Left renal cortex interstitium (tissue), 4 donors: ENCODE results near the gene BZW1. TPM values are rescaled to one million over a fixed set of nuclear protein-coding genes. Genes with fewer than 3 reads are reported as not detected.
"Not testable (repeated sequence)": the region's sequence is repeated elsewhere in the genome, so short reads cannot be mapped to it uniquely, and the experiment has no call there.

Source experiments
- DNase-seq, 4 donors: peaks; one replicate each; pipeline ENCODE4 v3.0.0-alpha.2; 2013; ENCODE audit warnings: low read depth in 4 of 4, low spot score in 2 of 4, missing footprints in 1 of 4
- polyA plus RNA-seq, 4 donors: library from polyadenylated mRNA; unstranded; fragments of 120-200 nt; gene quantifications; one replicate each; pipeline ENCODE4 v1.2.1, GENCODE V29; 2013; ENCODE audit not compliant: insufficient read length in 4 of 4

Gene BZW1
- polyA plus RNA-seq, 4 donors, result 213 to 283 (median 261) TPM

DNA sequence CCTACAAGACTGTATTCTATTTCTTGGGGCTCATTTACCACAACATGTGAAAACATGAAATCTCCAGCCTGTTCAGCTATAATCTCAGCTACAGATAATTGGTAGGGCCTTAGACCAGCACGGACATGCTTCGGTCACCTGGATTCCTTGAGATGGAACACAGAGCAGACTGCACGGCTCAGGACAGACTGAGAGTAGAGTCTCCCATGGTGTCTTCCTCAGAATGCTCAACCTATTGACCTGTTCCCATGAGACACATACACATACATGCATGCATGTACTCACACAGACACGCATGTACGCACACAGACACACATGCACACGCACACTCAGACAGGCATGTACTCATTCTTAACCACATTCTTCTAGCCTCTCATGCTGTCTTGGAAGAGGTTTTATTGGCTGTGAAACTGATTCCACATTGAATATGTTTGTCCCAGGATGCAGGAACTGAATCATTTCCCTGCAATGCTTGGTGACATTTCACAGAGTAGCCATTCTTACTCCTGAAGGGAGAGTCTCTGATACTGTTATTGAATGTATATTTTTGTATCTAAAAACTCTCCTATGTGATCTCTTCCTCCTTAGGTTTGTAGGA lies 23.5 kb upstream of the BZW1 start:
- no peak for DNase-seq

DNA sequence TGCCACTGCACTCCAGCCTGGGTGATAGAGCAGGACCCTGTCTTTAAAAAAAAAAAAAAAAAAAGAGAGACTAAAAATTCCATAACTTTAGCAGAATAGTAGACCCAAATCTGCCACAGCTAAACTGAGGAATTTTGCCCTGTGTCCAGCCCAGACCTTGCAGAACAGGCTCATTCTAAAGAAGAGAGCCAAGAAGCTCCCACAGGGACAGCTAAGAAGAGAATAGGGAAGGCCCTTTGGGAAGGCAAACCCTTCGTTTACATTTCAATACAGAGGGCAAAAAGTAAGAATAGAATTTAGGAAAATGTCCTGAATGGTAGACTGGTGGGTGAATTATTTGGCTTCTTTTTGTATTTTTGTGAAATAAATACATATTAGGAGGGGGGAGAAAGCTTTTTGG lies 21.5 kb upstream of the BZW1 start:
- DNase-seq, result no peak

DNA sequence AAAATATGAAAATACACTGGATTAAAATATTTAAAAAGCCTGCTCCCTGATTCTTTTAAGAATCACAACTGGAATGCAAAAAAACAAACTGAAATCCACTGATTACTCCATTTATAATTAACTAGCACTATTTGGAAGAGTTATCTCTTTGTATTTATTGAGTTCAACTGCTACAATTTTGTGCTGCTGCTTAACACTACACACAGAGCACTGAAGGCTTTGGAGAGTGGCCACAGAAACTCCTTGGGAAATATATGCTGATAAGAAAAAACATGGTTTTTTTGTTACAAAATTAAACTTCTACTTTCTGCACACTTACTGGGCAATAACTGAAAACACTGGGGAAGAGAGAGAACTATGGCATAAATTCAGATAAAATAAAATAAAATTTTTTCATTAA lies 19.8 kb upstream of the BZW1 start:
- no peak for DNase-seq

DNA sequence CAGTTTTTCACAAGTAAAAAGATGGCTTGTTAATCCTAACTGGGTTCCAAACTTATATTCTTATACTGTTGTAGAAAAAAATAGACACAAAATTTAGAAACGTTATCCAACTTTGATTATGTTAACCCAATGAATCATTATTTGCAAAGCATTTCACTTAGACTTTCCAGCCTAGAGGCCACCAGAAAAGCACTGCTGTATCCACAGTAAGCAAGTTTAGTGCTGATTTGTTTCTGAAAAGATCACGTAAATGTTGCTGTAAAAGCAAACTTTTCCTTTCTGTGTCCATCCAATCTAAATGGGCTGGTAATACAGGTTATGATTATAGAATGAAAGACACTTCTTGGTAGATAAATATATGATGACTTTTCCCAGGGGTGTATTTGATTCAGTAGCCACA lies 17.6 kb upstream of the BZW1 start:
- no peak for DNase-seq

DNA sequence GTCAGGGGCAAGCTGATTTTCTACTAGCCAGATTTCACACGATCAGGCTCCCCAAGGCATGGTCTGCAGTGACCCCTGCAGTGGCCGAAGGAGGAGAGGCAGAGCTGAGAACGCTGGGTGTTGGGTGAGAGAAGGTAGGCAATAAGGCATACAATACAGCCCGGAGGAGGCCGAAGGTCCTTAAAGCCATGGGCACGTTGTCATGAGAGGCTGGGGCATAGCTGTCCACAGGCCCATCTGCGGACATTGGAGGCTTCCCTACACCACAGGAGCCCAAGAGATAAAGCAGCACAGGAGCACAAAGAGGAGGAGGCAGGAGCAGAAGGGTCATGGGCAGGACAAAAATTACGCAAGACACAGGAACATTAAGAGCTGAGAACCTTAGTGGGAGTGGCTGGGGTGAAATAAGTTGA lies 16.7 kb upstream of the BZW1 start:
- DNase-seq, result no peak

DNA sequence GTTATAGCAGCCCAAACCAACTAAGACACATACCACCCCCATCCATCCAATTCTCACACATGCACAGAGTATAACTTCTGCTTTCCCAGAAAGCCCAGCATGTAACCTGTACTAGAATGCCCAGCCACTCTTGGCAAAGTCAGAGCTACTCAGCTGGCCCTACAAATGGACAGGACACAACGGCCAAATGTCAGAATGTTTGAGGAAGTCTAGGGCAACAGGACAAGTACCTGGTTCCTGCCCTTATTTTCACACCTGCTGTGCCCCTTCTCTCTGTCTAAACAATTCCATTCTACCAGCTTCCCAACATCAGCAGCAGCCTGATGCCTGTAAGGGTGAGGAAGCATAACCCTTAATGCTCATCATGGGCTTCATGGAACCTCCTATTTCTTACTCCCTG lies 15.1 kb upstream of the BZW1 start:
- no peak for DNase-seq

DNA sequence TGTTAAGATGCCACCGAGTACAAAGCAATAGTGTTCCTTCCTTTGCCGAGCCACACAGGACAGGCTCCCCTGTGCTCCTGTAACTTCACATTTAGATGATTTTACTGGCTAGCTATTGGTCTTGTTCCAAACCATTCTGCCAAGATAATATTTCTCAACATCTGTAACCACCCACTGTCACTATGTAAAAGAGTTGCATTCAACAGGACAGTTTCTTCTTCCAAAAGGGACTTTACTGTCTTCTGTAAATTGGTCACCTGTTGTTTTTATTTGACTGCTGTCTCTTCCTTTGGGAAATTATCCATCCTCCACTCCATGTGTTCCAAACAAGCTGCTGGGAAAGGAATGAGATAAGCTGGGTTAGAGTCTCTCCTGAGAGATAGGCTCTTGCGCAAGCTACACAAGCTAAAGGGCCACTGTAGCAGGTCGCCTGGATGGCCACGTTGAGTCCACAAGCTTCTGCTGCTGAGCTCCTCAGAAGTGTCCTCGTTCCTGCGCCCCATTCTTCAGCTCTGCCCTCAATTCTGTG lies 14.4 kb upstream of the BZW1 start:
- no peak for DNase-seq

DNA sequence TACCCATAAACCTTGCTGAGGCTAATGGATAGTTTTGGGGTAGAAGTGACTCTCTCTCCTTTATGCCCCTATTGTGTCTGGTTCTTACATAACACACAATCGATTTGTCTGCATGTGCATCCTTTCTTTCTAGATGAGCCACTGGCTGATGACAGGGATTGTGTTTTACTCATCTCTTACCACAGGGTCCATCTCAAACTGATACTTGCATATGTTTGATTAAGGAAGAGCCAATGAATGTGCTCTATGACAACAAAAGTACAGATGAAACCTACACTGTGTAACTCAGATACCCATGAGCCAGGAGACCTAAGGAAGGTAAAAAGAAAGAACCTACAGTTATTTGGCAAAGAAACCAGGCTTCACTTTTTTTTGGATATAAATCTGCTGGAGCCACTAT lies 13.2 kb upstream of the BZW1 start:
- DNase-seq, result no peak

DNA sequence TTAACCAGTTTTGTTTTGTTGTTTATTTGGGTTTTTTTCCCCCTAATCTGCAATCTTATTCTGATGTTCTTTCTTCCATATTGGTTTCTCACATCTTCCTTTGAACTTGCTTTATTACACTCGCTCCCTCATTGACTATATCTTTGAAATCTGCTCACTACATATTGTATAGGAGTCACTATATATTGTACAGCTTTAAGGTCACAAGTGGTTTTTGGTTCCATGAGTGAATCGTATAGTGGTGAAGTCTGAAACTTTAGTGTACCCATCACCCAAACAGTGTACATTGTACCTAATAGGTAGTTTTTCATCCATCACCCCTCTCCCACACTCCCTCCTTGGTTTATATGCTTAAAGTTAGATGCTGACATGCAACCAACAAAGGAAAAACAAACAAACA lies 11.3 kb upstream of the BZW1 start:
- DNase-seq, result no peak

DNA sequence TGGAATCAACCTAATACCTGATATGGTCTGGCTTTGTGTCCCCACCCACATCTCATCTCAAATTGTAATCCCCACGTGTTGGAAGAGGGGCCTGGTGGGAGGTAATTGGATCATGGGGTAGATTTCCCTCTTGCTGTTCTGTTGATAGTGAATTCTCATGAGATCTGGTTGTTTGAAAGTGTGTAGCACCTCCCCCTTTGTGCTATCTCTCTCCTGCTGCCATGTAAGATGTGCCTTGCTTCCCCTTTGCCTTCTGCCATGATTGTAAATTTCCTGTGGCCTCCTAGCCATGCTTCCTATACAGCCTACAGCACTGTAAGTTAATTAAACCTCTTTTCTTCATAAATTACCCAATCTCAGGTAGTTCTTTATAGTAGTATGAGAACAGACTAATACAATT lies 10.3 kb upstream of the BZW1 start:
- DNase-seq, result not testable (repeated sequence)

DNA sequence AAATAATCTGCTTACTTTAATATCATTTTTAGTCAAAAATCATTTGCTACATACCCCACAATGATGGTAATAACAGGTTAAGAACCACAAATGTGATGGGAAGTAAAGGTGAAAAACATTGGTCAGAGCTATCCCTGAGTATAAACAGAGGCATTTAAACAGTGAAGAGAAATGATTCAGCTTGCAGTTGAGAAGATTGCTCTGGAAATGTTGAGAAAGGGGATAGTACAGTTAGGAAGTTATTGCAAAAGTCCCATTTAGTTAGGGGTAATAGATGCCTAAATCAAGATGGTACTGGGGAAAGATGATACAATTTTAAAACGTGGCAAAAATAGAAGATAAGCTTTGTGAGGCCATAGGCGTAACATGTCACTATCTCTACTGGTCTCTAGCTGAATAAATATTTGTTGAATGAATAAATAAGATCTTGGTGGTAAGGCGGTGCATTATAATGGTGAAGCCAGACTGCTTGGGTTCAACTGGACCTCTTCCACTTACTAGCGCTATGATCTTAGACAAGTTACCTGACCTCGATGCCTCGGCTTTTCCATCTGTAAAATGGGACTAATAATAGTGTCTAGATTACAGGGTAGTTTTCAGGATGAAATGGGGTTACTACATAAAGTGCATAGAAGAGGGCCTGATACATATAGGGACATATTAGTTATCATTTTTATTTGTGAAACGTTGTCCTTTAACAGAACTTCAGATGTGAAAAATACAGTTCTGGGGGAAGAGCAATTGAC lies 2.0 kb upstream of the BZW1 start:
- DNase-seq, result no peak

DNA sequence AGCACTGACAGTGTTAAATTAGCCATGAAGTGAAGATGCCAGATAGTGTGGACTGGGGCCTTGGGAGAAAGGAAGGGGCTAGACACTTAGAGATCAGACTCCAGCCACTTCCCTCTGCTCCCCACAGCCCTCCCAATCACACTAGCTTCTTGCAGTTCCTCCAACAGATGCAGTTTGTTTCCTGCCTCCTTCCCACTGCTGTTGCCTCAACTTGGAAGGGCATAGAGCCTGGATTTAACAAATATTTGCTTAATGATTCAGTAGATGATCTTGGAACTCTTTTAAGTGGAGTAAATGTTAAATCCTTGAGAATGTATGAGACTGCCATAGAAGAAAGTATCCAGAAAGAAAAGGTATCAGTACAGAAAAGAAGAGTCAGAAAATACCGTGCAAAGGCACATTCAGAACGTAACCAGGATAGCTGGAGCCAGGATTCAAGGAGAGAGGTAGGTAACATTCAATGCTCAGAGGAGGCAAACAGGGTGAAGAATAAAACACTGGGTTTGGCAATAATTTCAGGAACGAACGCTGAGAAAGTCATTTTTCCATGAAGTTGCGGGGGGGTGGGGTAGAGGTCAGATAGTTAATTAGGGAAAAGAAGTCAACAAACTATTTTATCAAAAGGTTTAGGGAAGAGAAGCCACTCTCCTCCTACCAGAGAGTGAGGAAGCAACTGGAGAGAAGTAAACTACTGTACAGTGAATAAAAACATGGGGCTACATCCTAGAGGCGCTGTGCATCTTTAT lies 1.3 kb upstream of the BZW1 start:
- no peak for DNase-seq

DNA sequence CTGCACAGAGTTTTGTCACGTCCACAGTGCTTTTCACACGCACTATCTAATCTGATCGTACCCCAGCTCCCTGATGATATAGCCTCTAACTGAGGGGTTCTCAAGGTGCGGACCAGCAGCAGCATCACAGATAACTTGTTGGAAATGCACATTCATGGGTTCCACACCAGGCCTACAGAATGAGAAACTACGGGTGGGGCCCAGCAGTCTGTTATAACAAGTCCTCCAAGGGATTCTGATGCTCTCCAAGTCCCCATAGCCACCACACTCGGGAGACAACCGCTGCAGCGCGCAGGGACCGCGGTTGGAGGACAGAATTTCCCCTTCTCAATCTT lies 745 bp upstream of the BZW1 start:
- no peak for DNase-seq

DNA sequence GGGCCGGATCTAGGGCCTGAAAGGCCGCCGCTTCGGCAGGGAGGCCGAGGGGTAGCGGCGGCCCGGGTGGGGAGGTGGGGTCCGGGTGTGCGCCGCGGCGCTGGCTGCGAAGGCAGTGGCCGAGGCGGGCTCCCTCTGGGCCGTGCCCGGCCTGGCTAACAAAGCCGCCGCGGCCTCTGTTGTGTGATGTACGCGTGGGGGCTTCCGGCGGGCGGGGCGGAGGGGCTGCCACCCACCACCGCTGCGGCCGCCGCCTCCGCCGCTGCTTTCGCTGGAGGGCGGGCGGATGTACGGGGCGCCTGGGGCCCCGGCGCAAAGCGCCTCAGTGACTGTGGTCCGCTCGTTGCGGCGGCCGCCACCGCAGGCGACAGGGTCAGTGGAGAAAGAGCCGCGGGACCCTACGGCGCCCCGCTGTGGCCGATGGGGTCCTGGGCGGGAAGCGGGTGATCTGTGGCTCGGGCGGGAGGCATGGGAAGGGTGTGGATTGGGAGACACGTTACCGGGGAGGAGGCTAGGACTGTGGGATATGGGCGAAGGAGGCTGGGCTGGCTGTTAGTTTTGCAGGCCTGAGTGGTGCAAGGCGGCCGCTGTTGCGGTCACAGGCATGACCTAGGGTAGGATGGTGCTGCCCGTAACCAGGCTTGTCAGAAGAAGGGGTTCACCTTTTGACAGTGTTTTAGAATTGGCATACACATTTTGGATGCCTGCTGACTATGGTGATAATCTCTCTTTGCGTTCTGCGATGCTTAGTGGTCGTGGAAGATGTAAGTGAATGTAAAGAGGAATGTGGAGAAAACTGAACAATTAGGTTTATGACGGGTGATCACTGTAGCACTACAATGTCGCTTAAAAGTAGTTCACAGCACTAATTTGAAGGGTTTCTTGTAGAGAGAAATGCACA lies 662 bp downstream of the BZW1 start:
- peak; percentile 17 to 52 (median 34) for DNase-seq

DNA sequence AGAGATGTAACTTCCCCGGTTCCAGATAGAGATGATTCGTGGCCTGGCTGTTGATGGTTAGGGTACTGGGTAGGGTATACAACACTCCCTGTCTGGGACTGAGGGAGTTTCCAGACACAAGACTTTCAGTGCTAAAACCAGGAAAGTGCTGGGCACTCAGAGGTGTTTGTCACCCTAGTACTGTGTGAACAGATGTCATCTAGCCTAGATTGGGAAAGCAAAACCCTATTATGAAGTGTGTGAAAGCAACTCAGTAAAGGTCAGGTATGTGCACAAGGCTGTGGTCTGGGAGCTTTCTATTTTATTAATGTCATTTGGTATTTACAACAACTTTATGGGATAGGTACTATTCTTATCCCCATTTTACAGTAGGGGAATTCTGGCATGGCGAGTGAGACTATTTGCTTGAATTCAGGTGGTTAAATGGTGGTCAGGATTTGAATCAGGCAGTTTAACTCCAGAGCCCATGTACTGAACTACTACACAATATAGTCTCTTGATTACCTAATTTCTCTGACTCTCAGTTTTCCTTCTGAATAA lies 2.6 kb downstream of the BZW1 start:
- DNase-seq, result no peak

DNA sequence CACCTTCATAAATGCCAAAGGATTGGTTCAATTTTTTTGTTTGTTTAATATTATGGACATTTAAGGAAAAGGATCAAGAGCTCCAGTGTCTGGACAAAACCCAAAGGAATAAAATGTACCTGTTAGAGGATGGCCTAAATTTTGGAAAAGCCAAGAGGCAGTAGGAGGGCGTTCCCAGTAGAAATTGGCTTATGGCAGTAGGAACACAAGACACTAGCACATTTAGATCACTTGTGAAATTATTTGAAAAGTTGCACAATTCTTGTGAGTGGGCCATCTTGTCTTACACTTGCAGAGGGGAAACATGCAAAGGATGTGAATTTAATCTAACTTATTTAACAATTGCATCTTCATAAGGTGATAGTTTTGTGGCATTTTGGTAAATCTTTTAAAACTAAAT lies 3.2 kb downstream of the BZW1 start:
- no peak for DNase-seq

DNA sequence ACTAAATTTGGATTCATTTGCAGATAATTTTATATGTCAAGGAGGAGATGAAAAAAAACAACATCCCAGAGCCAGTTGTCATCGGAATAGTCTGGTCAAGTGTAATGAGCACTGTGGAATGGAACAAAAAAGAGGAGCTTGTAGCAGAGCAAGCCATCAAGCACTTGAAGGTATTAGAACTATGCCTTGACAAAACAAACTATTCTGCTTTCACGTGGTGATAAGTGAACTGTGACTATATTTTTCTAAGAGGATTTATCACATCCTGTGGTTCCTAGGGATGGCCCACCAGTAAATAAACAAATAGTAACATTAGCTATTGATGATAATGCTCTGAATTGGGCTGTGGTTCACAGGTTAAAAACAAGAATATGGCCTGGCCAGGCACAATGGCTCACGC lies 7.0 kb downstream of the BZW1 start:
- DNase-seq, result not testable (repeated sequence)

DNA sequence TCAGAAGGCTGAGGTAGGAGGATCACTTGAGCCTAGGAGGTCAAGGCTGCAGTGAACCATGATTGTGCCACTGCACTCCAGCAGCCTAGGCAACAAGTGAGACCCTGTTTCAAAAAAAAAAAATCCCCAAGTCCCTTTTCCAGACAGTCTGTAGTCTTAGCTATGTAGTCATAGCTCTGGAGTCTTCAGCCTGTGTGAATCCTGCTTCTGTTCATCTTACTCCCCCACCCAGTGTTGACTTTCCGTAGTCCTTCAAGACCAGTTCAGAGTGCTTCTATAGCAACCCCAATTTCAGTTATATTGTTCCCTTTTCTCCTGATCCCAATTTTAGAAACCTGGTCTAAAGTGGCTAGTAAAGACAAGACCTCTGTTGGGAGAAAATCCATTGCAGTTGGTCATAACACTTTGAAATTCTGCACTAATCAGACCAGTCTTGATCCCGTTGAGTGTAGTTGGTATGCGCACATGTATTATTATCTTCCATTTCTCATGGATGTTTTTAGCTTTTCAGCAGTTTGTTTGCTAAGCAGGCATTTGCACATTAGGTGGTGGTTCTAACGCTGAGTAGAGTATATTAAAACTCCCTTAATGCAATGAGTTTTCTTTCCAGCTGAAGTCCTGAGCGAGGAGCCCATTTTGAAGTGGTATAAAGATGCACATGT lies 9.0 kb downstream of the BZW1 start:
- no peak for DNase-seq

DNA sequence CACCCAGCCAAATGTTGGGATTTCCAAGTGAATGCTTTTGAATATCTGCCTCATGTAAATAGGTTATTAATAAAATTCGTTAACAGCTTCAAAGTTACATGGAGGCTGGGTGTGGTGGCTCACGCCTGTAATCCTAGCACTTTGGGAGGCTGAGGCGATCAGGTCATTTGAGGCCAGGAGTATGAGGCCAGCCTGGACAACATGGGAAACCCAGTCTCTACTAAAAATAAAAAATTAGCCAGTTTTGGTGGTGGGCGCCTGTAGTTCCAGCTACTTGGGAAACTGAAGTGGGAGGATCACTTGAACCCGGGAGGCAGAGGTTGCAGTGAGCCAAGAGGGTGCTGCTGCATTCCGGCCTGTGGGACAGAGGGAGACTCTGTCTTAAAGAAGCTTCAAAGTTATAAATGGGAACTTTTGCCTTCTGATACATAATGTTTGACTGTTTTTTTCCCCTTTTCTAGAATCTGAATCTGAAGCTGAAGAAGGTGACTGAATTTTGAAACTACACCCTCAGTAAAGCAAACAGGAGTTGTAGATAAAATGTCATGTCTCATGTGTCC lies 10.1 kb downstream of the BZW1 start:
- DNase-seq, result no peak

DNA sequence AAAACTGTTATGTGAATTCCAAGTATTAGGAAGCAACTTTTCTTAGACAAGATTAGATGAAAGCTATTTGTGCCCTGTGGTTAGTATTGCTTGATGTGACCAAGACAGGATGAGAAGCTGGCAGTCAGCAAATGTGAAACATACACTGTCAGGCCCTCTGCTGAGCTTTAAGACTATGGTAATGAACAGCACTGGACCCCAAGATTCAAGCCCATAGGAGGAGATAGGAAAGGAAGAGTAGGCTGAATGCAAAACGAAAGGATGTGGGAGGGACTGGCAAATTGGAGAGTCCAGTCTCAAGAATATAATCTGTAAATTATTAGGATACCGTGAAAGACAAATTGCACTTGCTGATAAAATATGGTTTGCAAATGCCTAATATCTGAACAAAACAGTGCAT lies 16.4 kb downstream of the BZW1 start:
- DNase-seq, result no peak
